GM21360 (cell line): Measurements from ENCODE around the gene MS4A10.
"Not testable (repeated sequence)": the region's sequence is repeated elsewhere in the genome, so short reads cannot be mapped to it uniquely, and the experiment has no call there.

Experiments
- ATAC-seq: cut with Tn5 transposase; IDR thresholded peaks from one replicate; pipeline ENCODE4 v1.9.1; 2021; ENCODE audit warnings: mild to moderate bottlenecking, moderate library complexity; ENCODE audit not compliant: unreplicated experiment

MS4A10 gene

GRCh38 chr11:60785136-60785535 lies at the start of gene MS4A10:
Gene MS4A10 (plus strand): TSS chr11:60785333. CDS start chr11:60790336, 5,003 bp downstream.
- no peak for ATAC-seq

DNA sequence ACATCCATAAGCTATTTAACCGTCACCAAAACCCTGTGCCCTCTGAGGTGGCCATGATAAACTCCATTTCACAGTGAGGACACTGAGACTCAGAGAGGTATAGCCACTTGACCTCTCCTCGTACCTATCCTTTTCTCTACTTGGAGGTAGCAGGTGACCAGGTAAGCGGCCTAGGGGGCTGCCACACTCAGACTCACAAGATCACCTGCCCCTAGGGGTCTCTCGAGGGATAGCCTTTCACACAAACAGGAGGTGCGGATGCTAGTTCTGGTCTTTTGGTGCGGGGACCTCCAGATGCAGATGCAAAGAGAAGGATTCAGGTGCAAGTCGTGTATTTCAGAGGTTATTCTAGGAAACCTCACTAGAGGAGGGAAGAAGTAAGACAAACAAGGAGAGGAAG lies 46.0 kb upstream of the MS4A10 start:
- no peak for ATAC-seq

DNA sequence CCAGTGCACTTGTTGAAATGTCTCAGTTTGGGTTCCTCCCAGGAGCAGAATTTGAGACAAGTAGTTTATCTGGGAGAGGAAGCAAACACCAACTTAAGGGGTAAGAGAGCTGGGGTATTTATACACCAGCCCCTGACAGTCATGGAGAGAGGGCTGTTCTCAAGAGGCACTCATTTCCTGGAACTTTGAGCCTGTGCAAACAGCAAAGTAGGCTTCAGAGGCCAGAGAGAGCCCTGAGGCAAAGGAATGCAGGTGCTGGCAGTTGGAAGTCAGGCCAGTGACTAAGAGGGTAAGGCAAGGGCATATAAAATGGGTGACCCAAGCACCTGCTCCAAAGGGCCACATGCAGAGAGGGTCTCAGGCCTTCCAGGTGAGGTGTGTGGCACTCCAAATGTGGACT lies 44.6 kb upstream of the MS4A10 start:
- ATAC-seq = no peak

GRCh38 chr11:60741421-60741820 lies 43.7 kb upstream of the MS4A10 start:
- ATAC-seq = no peak

DNA sequence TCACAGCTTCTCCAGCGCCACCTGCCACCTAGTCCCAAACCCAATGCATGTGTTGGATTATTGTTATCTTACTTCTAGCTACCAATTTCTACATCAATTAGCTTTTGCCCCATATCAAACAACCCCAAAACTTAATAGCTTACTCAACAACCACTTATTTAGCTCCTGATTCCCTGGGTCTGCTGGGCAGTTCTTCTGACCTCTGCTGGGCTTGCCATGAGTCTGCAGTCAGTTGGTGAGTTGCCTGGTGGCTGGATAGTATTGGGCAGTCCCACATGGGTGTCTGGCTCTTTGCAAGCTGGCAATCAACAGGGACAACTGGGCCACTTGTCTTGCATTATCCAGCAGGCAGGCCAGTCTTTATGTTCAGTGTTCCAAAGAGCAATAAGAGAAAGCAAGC lies 42.1 kb upstream of the MS4A10 start:
- ATAC-seq = no peak

DNA sequence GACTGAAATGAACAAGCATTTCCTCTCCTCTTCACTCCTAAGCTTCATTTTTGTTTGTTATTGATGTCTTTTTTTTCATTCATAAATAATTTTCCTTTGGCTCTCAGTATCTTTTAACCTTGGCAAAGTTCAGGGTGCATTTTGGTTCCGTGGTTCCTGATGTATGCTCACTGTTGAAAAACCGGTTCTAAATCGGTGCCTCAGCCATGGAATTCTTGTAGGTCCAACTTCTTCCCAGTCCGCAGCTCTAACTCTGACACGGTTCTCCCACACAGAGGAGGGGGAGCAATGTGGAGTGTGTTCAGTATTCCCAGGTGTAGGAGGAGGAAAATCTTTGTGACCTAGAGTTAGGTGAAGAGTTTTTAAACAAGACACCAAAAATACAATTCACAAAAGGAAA lies 41.0 kb upstream of the MS4A10 start:
- ATAC-seq = no peak

- ATAC-seq = no peak
Observed at GRCh38 chr11:60747359-60747873, 37.7 kb upstream of the MS4A10 start.

DNA sequence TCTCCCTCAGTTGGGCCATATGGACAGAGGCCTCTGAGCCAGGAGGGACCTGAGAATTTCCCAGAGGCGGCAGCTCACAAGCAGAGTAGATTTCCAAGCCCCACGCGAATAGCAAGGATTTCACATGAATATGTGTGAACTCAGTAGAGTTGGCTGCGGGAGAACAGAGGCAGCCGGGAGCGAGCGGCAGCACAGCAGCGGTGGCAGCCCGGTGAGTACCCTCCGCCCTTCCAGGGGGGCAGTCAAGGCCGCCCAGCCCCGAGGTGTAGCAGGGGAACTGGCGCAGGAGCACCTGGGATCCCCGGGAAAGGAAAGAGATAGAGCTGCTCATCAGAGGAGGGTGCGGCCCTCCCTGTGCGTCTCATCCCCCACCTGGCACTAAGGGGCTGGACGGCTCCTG lies 36.9 kb upstream of the MS4A10 start:
- ATAC-seq = no peak

GRCh38 chr11:60748821-60749220 lies 36.3 kb upstream of the MS4A10 start:
- ATAC-seq = no peak

DNA sequence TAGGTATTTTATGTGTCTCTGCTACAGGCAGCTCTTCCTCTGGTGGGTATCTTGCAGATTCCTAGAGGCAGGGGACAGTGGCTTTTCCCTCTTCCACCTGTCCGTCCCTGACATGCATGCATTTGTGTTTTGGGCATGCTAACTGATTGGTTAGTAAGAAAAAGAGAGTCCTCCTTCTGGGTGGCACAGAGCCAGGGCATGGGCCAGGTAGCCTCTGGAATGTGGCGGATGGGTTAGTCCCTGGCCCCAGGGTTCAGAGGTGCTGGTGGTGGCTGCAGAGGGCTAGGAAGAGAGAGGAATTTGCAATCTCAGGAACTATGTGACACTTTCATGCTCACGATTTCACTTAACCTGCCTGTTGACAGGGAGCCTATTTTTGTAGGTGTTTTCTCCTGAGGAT lies 34.2 kb upstream of the MS4A10 start:
- ATAC-seq = no peak

- ATAC-seq = no peak
Observed at GRCh38 chr11:60753309-60753708, 31.8 kb upstream of the MS4A10 start.

GRCh38 chr11:60754887-60755286 lies 30.2 kb upstream of the MS4A10 start:
- ATAC-seq = no peak

DNA sequence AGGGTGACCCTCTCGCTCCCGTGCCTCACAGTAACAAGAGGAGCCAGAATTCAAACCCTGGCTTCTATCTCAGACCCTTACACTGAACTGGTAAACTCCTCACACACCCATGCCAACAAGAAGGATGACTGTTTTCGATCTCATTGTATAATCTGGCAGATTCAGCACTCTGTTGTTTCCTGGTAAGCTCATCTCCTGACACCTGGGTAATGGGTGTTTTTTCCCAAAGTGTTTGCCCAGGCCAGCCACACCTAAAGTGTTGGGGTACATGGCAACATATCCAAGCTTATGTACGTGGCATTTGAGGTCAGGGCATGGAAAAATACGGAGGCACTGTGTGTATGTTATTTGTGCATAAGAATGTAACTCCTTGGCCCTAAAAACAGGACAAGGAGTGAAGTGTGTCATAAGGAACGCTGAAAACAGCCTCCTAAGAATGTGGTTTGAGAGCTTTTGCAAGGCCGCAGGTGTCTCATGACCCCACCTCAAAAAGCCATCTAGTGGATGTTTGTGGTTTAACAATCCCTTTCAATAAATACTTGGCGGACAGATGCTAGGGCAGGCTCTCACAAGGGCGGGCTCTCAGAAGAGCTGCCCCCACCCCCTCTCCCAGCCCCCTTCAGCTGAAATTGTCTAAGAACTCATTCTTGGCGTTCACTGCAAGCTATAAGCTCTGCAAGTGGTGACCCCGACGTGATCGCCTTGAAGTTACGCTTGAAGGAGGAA lies 28.7 kb upstream of the MS4A10 start, which contains the start of gene MS4A15:
MS4A15 (plus strand) TSS at position 561 of the 726 bp plus-strand sequence. CDS start 6,867 bp downstream, outside the sequence.
- ATAC-seq = no peak

DNA sequence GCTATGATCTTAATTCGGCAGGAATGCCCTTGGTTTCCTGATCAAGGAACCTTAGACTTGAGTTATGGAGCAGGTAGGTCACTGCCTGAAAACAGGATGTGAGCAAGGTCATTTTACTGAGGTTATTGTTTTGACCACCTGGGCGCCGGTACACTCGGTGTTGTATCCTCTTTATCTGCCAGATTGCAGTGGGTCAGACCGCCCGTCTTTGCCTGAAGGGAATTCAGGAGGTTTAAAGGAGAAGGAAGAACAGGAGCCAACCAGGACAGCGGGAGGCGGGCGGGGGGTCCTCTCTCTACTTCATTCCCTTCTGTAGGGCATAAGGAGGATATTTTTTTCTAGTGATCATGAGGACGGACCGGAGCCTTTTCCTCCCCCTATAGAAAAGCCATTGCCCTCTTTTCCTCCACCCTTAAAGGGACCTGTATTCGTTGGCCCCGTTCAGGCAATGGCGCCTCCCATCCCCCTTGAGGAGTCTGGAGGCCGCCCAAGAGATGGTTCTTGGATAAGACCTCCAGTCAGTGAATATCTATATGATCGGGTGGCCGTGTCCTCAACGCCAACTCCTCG lies 27.8 kb upstream of the MS4A10 start:
- ATAC-seq = no peak

- ATAC-seq = not testable (repeated sequence)
Observed at GRCh38 chr11:60758671-60759070, 26.5 kb upstream of the MS4A10 start.

- not testable (repeated sequence) for ATAC-seq
Observed at GRCh38 chr11:60759438-60760225, 25.5 kb upstream of the MS4A10 start.

GRCh38 chr11:60761436-60762190 lies 23.5 kb upstream of the MS4A10 start:
- no peak for ATAC-seq

DNA sequence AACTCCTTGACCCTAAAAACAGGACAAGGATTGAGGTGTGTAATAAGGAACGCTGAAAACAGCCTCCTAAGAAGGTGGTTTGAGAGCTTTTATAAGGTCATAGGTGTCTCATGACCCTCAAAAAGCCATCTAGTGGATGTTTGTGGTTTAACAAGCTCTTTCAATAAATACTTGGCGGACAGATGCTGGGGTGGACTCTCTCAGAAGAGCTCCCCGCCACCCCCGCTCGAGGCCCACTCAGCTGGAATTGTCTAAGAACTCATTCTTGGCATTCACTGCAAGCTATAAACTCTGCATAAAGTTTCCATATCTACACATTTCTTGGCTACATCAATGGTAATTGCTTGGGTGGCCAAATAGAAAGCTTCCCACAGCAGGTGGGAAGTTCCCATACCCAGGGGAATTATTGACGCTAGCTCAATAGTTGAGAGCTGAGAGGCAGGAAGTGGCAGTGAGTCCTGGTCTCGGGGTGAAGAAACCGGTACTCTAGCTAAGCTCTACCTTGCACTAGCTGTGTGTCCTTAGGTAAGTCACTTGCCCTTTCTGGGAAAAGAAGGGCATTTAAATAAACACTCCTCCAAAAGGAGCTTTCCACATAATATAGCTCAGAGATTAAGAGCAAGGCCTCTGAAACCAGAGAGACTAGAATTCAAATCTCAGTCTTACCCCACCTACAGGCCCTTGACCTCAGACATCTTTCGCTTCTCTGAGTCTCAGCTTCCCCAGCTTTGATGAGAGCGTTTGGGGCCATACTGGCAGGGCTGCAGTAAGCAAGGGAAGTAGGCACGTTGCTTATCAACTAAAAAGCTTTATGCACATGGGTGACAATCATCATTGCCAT lies 22.1 kb upstream of the MS4A10 start:
- peak; percentile 64 for ATAC-seq

DNA sequence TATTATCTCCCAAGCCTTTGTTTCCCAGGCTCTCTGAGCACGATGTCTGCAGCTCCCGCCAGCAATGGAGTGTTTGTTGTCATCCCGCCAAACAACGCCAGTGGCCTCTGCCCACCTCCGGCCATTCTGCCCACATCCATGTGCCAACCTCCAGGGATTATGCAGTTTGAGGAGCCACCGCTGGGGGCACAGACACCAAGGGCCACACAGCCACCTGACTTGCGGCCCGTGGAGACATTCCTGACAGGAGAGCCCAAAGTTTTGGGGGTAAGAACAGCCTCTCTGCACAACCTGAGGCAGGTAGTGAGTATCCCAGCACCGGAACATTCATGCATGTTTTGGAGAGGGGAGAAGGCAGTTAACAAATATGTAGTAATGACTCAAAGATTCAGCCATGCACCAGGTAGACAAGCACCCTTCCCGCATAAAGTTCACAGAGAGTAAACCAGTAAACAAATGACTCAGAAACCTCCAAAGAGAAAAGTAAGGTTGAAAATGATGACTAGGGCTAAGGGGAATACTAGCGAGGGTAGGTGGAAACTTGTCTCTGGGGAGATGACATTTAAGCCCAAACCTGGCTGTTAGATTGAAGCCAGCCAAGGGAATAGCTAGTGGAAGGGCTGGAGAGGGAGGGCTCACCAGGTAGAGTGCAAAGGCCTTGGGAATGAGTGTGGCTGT lies 21.3 kb upstream of the MS4A10 start:
- ATAC-seq = no peak
